GM19463 (cell line): ENCODE measurements around the gene PFDN2.

Source experiments
- ATAC-seq: cut with Tn5 transposase; IDR thresholded peaks from one replicate; pipeline ENCODE4 v1.9.1; 2021; ENCODE audit warnings: mild to moderate bottlenecking, moderate library complexity; ENCODE audit not compliant: unreplicated experiment

PFDN2 gene

DNA sequence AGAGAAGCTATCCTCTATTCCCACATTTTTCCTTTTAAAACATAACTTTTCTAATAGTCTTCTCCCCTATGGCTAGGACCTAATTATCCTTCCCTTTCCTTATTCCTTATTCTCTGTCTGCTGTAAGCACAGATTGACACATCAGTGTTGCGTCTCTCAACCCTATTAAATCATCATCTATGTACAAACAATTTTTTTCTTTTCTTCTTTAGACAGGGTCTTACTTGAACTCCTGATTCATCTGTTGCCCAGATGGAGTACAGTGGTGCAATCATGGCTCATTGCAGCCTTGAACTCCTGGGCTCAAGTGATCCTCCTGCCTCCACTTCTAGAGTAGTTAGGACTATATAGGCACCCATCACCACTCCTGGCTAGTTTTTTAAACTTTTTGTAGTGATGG lies 11.4 kb downstream of the PFDN2 start:
- ATAC-seq: no peak

GRCh38 chr1:161100556-161100955 lies 17.3 kb downstream of the PFDN2 start:
- no peak for ATAC-seq

- no peak for ATAC-seq
These were observed 18.6 kb downstream of the PFDN2 start for GRCh38 chr1:161099090-161099802.

- ATAC-seq: peak; percentile 68
These were observed 19.4 kb downstream of the PFDN2 start, which contains the start of gene KLHDC9 for GRCh38 chr1:161098210-161099068. Gene KLHDC9 (plus strand): TSS chr1:161098361. CDS start chr1:161098536, 175 bp downstream.

- no peak for ATAC-seq
These were observed 21.3 kb downstream of the PFDN2 start for GRCh38 chr1:161096530-161096929.

- peak; percentile 55 for ATAC-seq
These were observed 21.8 kb downstream of the PFDN2 start for GRCh38 chr1:161096015-161096414.

DNA sequence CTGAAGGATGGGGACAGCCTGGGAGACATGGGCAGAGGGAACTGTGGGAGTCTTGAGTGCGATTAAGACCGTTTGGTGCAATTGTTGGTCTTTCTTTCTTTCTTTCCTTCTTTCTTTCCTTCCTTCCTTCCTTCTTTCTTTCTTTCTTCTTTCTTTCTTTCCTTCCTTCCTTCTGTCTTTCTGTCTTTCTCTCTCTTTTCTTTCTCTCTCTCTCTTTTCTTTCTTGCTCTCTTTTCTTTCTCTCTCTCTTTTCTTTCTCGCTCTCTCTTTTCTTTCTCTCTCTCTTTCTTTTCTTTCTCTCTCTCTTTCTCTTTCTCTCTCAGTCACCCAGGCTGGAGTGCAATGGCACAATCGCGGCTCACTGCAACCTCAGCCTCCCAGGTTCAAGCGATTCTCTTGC lies 22.6 kb downstream of the PFDN2 start:
- no peak for ATAC-seq

DNA sequence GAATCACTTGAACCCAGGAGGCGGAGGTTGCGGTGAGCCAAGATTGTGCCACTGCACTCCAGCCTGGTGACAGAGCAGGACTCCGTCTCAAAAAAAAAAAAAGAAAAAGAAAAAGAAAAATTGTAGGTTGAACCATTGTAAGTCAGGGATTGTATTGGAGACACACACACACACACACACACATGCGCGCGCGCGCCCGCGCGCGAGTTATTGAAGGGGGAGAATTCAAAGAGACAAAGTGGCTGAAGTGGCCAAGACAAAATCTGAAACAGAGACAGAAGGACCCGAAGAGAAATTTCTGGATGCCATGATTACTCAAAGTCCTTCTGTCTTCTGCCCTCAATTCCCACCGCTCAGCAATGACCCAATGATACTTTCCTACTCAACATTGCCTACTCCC lies 23.4 kb downstream of the PFDN2 start:
- ATAC-seq: no peak

DNA sequence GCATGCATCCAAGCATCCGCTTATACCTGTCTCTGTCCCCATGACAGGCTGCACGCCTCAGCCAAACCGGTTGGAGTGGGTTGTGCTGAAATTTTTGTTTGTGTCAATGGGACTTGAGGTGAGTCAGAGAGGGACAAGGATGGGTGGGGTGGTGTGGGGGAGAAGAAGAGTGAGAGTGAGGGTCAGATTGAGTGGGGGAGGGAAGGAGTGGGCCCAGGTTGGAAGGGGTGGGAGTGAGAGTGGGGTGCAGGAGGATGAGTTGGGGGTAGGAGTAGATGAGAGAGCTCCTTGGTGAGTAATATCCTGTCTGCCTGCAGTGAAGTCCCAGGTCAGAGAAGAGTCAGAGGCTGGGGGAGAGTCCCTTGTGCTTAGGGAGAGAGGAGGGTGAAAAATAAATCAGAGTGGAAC lies 25.2 kb downstream of the PFDN2 start:
- no peak for ATAC-seq

DNA sequence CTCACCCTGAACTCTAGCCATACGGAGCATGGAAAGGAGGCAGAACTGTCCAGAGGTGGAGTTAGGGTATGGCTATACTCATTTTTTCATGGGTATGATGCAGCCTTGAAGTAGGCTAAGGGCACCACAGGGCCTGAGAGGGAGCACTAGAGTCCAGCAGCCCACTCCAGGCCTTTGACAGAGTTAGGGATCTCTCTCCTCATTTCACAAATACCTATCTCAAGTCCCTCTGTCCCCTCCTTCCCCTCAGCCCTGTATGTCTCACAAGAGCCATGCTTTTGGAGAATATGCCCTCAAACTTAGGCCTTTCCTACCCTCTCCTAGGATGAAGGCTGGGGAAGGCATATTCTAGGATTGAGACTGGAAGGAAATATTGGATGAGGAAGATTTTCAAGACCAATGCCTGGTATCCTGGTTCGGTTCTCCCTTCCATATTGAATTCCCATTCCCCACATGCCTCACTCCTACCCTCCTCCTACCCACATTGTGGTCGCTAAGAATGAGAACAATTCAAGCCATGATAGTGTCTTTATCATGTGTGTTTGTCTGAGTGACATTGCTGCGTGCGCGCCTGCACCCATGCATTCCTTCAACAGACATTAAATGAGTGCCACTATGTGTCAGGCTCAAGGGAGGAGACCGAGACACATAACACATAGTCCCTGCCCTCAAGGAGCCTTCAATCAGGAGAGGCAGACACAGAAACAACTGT lies 25.9 kb downstream of the PFDN2 start:
- no peak for ATAC-seq

DNA sequence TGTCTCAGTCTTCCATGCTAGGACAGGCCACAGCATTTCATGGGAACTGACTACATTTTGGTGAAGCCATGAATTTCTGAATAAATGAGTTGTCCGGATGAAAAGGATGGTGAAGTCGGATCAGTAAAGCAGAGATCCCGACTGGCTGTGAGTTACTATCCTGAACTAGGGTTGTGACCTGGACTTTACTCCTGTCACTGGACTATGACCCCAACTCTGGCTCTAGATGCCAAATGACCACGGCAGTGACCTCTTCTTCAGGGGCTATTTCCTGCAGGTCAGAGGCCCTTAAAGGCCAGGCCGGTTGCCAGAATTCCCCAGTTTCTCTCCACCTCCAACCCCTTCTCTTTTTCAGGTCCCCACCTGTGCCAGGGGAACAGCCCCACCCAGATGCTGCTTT lies 26.7 kb downstream of the PFDN2 start:
- ATAC-seq: no peak

- ATAC-seq: no peak
These were observed 27.2 kb downstream of the PFDN2 start for GRCh38 chr1:161090617-161091016.

DNA sequence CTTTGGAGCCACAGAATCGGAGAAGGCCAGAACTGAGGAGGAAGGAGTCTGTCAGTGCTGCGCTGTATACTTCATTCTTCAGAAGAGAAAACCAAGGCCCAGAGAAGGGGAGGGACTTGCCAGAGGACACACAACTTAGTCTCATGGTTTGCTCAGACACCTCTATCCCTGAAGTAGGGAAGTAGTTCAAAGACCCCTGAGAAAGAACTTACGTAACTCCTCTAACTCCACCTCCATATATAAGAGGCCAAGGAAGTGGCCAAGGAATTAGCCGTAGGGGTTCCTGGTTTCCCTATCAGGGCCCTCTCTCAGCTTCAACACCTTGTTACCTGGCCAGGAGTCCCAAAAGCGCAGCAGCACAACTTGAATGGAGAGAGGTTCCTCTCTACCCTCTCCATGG lies 27.9 kb downstream of the PFDN2 start:
- ATAC-seq: no peak

DNA sequence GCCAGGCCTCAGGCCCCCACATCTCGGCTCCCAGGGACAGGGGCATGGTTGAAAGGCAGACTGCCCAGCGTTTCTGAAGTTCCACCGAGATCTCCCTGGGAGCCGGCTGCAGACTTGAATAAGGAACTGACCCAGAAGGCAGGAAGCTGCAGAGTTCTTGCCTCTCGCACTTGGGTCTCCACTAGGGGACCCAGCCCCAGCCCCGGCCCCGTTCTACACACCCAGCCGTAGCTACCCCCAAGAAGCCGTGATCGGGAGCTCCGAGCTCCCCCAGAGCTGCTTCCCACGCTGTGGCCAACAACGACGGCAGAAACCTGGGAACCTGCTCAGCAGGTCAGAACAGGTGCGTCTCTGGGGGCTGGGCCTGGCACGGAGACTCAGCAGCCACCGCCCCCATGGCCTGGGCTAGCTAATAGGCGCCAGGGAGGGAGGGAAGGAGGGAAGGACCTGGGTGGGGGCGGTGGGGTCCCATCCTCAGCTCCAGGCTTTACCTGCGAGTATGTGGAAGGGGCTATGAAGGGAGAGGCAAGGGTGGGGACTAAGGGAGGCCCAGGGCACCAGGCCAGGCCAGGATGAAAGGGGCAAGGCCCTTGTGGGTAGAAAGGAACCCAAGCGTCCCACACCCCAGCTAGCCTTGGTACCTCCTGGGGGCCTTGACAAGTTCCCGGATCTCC lies 28.4 kb downstream of the PFDN2 start, which contains the start of gene NECTIN4:
NECTIN4 (minus strand) TSS at position 308 of the 674 bp plus-strand sequence; CDS start at position 46, 262 bp downstream.
- no peak for ATAC-seq

DNA sequence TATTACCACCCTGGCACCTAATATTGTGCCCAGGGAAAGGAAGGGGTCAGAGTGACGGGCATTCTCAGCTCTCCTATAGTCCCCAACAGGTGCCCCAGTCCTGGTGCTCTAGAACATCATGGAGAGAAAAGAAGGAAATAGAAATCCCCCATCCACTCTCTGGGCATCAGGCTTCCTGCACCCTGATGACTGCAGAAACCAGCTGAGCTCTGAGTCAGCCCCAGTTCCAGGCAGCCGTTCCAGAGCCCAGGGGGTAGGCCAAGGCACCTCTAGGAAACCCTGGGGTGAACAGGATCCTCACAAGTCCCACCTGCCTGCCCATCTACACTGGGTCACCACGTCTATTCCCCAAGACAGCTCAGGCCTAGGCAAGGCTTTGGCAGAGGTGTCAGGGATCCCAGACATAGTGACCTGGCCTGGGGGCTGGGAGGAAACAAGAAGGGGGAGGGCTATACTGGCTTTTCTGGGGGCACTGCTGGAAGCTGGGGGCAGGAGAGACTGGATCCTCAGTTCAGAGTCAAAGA lies 29.2 kb downstream of the PFDN2 start:
- no peak for ATAC-seq

DNA sequence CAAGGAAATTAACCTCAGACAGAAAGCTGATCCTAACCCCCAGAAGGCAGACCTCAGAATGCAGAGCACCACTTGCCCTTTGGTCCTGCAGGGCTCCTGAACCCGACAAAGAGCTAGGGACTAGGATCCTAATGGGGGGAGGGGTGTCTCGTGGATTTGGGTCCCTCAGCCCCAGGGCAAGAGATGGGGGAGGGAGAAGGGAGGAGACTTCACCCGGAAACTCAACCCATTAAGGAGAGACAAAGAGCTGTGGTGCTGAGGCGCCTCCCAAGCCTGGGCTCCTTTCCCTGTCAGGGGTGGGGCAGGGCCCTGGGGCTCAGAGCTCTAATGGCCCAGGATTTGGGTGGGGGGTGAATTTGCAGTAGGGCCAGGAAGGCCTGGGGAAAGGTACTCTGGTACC lies 31.4 kb downstream of the PFDN2 start:
- ATAC-seq: no peak

DNA sequence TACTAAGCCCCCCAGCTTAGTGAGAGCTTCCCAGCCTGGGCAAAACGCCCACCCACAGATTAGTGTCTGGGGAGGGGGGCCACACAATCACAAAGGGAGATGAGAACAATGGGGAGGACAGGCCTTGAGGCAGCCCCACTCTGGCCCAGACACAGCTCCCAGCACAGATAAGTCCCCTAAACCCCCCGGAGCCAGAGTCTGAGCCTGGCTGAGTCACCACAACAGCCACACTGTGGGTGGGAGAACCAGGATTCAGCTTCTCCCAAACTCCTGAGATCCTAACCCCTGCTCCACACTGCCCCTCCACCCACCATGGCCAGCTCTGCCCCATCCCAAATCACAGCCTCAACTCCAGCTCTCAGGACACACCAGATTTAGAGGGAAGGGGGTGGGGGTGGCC lies 32.7 kb downstream of the PFDN2 start:
- ATAC-seq: no peak

DNA sequence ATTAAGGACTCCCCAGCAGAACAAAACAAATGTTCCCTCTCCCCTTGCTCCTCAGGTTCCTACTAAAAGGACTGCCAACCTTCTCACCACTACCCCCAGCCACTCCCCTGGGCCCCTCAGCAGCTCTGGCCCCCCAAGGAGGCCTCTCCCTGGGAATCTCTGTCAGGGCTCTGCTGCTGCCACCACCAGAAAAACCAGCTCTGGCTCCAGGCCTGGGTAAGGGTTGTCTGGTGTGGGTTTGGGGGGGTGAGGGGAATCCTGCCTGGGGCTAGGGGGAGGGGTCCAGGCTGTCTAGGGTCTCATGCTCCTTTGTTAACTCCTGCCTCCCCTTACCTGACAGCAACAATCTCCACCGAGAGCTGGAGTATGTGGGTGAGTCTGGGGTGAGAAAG lies 33.2 kb downstream of the PFDN2 start:
- ATAC-seq: no peak

DNA sequence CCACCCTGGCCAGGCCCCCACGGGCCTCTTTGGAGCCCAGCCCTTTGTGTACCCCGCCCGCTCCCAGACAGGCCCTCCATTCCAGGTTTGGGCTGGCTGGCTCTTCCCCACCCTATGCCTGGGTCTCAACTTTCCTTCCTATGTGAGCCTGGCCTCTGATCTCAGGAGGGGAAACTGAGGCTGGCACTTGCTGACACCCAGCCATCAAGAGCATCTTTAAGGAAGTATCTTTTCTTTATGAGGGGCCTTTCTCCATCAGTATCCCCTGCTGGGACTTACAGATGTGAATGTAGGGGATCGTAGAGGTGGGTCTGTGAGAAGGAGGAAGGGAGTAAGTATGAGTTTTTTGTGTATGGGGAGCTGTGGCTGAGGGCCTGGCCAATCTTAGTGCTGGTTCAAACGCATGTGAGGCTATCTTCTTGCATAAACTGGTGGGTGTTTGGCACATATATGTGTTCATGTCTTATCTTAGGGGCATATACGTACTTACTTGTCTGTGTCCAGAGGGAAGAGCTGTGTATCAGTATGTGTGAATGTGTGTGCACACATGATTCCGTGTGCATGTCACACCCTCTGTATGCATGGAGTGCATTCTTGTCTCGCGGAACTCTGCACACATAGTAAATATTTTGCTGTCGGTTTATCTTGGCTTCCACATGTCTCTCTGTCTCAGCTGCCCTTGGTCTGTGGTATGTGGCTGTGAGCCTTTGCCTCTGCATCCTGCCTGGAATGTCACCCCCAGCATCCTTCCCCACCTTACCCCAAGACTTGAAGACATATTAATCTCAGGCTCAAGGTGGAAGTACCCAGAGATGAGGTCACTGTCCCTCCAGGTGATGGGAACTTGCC lies 33.9 kb downstream of the PFDN2 start:
- ATAC-seq: no peak
